Measurements from ENCODE around the gene MYO3B. TPM values are rescaled to one million over a fixed set of nuclear protein-coding genes. Genes with fewer than 3 reads are reported as not detected.
"Not testable (repeated sequence)": the region's sequence is repeated elsewhere in the genome, so short reads cannot be mapped to it uniquely, and the experiment has no call there.

Gene MYO3B
- total RNA-seq, 1 donor: 0.09 TPM

GRCh38 chr2:170260188-170260587, 82.2 kb downstream of the MYO3B start:
- no peak for DNase-seq (ENCODE audit: low read depth)
- H3K4me3 ChIP-seq (ENCODE audit: low read depth, low read length): no peak overlapping the region
- TF ChIP-seq, protein P1, sequence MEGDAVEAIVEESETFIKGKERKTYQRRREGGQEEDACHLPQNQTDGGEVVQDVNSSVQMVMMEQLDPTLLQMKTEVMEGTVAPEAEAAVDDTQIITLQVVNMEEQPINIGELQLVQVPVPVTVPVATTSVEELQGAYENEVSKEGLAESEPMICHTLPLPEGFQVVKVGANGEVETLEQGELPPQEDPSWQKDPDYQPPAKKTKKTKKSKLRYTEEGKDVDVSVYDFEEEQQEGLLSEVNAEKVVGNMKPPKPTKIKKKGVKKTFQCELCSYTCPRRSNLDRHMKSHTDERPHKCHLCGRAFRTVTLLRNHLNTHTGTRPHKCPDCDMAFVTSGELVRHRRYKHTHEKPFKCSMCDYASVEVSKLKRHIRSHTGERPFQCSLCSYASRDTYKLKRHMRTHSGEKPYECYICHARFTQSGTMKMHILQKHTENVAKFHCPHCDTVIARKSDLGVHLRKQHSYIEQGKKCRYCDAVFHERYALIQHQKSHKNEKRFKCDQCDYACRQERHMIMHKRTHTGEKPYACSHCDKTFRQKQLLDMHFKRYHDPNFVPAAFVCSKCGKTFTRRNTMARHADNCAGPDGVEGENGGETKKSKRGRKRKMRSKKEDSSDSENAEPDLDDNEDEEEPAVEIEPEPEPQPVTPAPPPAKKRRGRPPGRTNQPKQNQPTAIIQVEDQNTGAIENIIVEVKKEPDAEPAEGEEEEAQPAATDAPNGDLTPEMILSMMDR (IDR thresholded peaks at IDR 0.05; ENCODE audit: insufficient read depth, low read length): no peak

GRCh38 chr2:170261566-170261965, 83.6 kb downstream of the MYO3B start:
- TF ChIP-seq, protein P1 (IDR thresholded peaks at IDR 0.05; ENCODE audit: insufficient read depth, low read length): no peak
- no peak for DNase-seq (ENCODE audit: low read depth)
- H3K4me3 ChIP-seq (ENCODE audit: low read depth, low read length): no peak overlapping the region

GRCh38 chr2:170262343-170262742, 84.4 kb downstream of the MYO3B start:
- TF ChIP-seq, protein P1 (IDR thresholded peaks at IDR 0.05; ENCODE audit: insufficient read depth, low read length): no peak
- DNase-seq (ENCODE audit: low read depth): no peak
- H3K4me3 ChIP-seq (ENCODE audit: low read depth, low read length): no peak overlapping the region

DNA sequence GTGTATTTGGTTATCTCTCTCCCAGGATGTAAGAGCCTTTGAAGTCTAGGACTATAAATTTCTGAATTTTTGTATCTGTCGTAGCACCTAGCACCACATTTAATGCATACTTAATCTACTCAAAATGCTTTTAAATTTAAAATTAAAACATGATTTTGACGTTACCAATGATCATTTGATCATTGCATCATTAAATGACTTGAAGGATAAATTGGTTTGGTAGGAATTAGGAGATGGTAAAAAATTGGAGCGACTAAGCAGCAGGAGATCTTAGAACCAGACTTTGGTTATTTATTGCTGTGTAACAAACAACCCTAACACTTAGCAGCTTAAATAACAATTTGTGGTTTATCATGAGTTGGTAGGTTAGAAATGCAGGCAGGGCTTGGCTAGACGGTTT, 84.9 kb downstream of the MYO3B start:
- TF ChIP-seq, protein P1 (IDR thresholded peaks at IDR 0.05; ENCODE audit: insufficient read depth, low read length): no peak
- no peak overlapping the region for H3K4me3 ChIP-seq (ENCODE audit: low read depth, low read length)
- DNase-seq (ENCODE audit: low read depth): no peak

GRCh38 chr2:170263728-170264521, 86.0 kb downstream of the MYO3B start:
- not testable (repeated sequence) for DNase-seq (ENCODE audit: low read depth); H3K4me3 ChIP-seq (ENCODE audit: low read depth, low read length)

- TF ChIP-seq, protein P1 (IDR thresholded peaks at IDR 0.05; ENCODE audit: insufficient read depth, low read length): no peak
- H3K4me3 ChIP-seq (ENCODE audit: low read depth, low read length): no peak overlapping the region
- no peak for DNase-seq (ENCODE audit: low read depth)
Measured at GRCh38 chr2:170264522-170264860, 86.5 kb downstream of the MYO3B start.

GRCh38 chr2:170264865-170265264, 86.9 kb downstream of the MYO3B start:
- H3K4me3 ChIP-seq (ENCODE audit: low read depth, low read length): no peak overlapping the region
- DNase-seq (ENCODE audit: low read depth): no peak
- TF ChIP-seq, protein P1 (IDR thresholded peaks at IDR 0.05; ENCODE audit: insufficient read depth, low read length): no peak

Measured in fibroblast of the aortic adventitia (primary cell).